ENCODE results near the gene PRPF19.

PRPF19 gene

GRCh38 chr11:60872124-60872960, 34.0 kb downstream of the PRPF19 start:
- DNase-seq, result no peak

DNA sequence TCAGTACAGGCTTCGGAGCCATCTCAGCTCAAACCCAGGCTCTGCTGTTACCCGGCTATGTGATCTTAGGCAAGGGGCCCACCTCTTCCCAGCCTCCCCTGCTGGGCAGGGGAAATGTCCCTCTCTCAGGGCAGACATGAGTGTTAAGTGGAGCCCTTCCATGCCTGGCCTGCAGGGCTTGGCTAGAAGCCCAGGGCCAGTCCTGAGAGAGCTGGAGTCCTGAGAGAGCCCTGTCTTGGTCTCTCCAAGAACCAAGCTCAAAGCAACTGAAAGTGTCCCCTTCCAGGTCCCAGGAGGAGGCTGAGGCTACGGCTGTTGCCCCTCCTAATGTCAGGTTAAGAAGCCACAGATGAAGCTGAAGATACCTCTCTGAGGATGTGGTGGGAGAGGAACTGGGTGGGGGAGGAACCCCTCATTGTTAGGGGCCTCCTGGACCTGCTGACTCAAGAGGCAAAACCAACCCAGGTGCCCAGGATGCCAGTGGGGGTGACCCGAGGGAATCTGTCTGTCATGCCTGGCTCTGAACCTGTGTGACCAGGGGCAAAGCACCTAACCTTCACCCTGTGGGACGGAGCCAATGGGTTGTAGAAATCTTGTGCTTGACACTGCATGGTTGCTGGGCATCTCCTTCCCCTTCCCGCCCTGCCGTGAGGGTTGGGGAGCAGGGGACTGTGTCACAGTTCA, 34.9 kb downstream of the PRPF19 start:
- DNase-seq, result no peak

- no peak for DNase-seq
Measured at GRCh38 chr11:60870733-60871377, 35.5 kb downstream of the PRPF19 start.

DNA sequence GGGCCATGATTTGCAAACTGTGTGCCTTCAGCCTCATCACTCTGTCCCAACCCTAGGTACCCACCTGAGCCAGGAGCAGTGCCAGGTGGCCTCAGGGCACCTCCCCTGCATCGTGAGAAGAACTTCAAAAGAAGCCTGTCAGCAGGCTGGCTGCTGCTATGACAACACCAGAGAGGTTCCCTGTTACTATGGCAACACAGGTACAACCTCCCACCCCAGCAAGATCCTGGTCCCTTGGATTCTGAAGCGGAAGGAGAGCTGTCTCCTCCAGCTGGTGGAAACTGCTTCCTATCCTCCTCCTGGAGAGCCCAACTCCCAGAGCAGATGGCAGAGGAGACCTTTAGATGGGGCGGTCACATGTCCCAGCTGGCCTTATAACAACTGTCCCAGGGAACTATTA, 36.1 kb downstream of the PRPF19 start:
- no peak for DNase-seq

DNA sequence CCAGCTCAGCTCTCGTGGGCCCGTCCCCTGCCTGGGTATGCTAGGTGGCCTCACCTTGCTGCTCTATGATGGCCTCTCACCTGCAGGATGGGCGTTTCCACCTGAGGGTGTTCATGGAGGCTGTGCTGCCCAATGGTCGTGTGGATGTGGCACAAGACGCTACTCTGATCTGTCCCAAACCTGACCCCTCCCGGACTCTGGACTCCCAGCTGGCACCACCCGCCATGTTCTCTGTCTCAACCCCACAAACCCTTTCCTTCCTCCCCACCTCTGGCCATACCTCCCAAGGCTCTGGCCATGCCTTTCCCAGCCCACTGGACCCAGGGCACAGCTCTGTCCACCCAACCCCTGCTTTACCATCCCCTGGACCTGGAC, 36.9 kb downstream of the PRPF19 start:
- DNase-seq, result no peak

DNA sequence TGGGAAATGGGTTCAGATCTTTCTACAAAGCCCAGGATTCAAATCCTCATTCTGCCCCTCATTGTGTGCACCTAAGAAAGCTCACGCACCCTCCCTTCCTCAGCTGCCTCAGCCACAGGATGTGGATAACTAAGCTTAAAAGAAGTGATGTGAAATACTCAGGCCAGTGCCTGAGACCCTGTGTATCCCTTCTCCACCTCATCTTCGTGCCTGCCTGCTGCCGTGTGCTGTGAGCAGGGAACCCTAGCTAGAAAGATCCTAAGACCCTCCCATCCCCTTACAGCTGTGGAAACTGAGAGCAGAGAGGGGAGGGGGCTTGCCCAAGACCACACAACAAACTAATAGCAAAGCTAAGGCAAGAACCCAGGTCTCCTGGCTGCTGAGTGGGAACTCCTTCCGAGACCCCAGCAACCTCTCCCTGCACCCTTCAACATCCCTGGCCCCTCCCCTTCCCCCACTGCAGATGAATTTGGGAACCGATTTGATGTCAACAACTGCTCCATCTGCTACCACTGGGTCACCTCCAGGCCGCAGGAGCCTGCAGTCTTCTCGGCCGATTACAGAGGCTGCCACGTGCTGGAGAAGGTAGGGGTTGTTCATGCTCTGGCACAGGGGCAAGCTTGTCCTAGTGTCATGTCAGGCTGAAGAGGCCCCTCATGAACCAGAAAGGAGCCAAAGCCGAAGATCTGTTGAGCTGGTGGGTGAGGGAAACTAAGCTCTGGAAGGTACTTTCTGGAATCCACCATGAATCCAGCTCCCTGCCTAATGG, 37.5 kb downstream of the PRPF19 start:
- DNase-seq, result no peak

DNA sequence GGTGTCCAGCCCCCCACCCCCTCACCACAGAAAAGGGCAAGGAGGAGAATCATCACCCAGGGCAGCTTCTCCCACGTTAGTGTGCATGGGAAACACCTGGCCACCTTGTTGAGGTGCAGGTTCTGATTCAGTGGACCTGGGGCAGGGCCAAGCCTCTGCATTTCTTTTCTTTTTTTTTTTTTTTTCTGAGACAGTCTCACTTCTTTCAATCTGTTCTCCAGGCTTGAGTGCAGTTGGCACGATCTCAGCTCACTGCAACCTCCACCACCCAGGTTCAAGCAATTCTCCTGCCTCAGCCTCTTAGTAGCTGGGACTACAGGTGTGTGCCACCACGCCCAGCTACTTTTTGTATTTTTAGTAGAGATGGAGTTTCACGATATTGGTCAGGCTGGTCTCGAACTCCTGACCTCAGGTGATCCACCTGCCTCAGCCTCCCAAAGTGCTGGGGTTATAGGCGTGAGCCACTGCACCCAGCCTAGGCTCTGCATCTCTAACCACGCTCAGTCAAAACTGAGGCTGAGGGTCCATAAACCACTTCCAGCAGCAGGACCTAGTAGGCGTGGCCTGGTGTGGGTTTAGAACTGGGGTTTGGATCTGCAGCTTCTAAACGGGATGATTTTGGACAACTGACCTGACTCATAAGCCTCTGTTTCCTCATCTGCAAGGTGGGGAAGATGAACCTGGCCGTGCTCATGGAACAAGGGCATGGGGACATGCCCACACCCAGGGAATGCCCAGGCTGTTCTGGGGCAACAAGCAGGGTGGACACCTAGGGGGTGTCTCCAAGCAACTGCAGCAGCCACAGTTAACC, 38.3 kb downstream of the PRPF19 start:
- DNase-seq, result no peak

- DNase-seq, result no peak
Measured at GRCh38 chr11:60866911-60867870, 39.2 kb downstream of the PRPF19 start, which contains the start of gene ZP1. TSS of gene ZP1 (plus strand) at chr11:60867542. CDS start at chr11:60867562, 20 bp downstream.

DNA sequence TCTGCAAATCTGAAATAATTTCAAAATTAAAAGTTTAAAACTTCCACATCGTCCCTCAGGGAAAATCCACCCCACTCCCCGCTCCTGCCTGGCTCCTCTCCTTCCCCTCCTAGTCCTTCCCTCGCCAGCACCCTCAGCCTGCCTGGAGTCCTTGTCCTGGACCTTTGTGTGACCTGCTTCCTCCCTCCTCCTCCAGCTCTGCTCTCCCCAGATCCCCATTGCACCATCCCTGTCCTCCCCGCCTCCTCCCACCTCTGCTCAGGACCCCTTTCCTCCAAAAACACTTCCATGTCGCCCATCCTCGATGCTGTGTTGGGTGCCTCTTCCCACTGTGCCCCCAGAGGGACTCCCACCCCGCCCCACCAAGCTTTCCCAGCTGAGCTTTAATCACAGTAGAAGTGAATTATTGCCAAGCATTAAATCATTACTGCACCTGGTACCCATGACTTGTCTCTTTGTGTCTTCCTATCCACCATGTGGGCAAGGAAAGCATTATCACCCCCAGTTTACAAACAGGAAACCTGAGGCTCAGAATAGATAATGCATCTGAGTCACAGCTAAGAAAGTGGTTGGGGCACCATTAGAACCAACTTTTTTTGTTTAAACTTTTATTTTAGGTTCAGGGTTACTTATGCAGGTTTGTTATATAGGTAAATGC, 41.4 kb downstream of the PRPF19 start:
- no peak for DNase-seq

- no peak for DNase-seq
Measured at GRCh38 chr11:60863550-60864521, 42.5 kb downstream of the PRPF19 start.

GRCh38 chr11:60862171-60862570, 44.2 kb downstream of the PRPF19 start:
- DNase-seq, result no peak

- DNase-seq, result no peak
Measured at GRCh38 chr11:60860943-60861342, 45.4 kb downstream of the PRPF19 start.

DNA sequence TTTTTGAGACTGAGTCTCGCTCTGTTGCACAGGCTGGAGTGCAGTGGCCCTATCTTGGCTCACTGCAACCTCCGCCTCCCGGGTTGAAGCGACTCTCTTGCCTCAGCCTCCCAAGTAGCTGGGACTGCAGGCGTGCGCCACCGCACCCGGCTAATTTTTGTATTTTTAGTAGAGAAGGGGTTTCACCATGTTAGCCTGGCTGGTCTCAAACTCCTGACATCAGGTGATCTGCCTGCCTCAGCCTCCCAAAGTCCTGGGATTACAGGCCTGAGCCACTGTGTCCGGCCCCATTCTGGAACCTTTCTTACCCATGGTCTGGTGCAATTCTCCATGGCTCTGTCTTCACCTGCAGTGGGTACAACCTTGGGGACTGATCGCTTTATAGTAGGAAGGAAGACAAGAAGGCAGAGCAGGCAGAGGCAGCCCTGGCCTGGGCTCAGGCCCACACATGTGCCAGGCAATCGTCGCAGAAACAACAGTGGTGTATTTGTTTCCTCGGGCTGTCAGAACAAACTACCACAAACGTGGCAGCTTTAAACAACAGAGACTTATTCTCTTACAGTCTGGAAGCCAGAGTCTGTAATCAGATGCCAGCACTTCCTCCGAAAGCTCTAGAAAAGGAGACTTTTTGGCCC, 46.7 kb downstream of the PRPF19 start:
- DNase-seq, result peak; percentile 73

DNA sequence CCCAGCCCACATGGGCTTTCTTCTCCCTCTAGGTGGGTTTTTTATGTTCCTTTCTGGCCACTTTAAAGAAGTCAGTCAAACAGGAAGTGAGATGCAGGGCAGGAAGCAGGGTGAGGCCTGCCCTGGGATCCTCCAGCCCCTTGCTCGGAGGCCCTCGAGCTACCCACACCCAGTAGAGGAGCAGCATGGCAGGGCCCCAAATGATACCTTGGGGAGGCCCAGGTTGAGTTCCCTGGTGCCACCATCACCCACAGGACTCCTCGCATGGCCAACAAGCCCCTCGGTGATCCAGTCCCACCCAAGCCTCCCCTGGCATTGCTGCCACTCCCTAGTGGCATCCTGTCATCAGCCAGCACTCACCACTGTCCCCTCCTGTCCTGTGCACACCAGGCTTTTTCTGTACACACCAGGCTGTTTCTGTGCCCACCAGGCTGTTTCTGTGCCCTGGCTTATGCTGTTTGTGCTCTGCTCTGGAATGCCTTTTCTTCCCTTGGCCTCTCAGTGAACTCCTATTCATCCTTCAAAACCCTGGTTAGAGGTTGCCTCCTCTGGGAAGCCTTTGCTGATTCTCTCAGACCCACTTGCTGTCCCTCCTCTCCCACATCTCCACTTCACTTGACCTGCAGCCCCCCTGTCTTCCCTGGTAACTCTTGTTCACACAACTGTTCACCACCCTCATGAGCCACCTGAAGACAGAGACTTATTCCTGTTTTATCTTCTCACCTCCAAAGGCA, 47.5 kb downstream of the PRPF19 start:
- DNase-seq, result no peak

GRCh38 chr11:60858236-60858635, 48.1 kb downstream of the PRPF19 start:
- DNase-seq, result no peak

GRCh38 chr11:60857378-60858232, 48.8 kb downstream of the PRPF19 start:
- DNase-seq, result no peak

All from midbrain (tissue), 1 donor.